ENCODE results near the gene TEFM.

- TF ChIP-seq CTCF (IDR thresholded peaks at IDR 0.05) (no peak), POLR2A (IDR thresholded peaks at IDR 0.05) (no peak)
These were observed 46.8 kb upstream of the TEFM start for GRCh38 chr17:30952638-30953393.
